Endothelial cell of umbilical vein (primary cell): ENCODE results near the gene MAP4K4. TPM values are rescaled to one million over a fixed set of nuclear protein-coding genes. Genes with fewer than 3 reads are reported as not detected.

Experiments used
- BruUV-seq: library from RNA; stranded (reverse); fragments of 400-500 nt; replicated peaks from 2 replicates; lab custom pipeline; 2021; lab: Mats Ljungman, UMichigan
- CTCF ChIA-PET: fragments of 300-600, 350-600 bp; sonication (Branson Sonifier 250); formaldehyde crosslinking; loops from one replicate; lab custom pipeline; 2021; ENCODE audit warnings: antibody characterized with exemption, inconsistent platforms; lab: Charles Lee
- POLR2A ChIA-PET: fragments of 300-600, 350-600 bp; sonication (Branson Sonifier 250); formaldehyde crosslinking; loops from one replicate; lab custom pipeline; 2021; ENCODE audit warnings: antibody characterized with exemption, inconsistent platforms; lab: Charles Lee
- DNase-seq: peaks from one replicate; pipeline ENCODE4 v3.0.0-alpha.2; 2011; ENCODE audit warnings: low read depth, low spot score
- FAIRE-seq: peaks from 2 replicates; lab custom pipeline; 2011; peaks lifted over from hg19 to GRCh38; lab: Jason Lieb, UNC
- H2AFZ ChIP-seq: 2 replicates; pipeline ENCODE4 v1.6.0; 2012; ENCODE audit warnings: low read depth, low read length, control low read depth, inconsistent platforms
- H3K27ac ChIP-seq: 2 replicates; pipeline ENCODE4 v1.5.1; 2011; ENCODE audit warnings: low read depth, mild to moderate bottlenecking, control low read depth, low read length, moderate library complexity; ENCODE audit not compliant: insufficient read depth
- H3K27me3 ChIP-seq, 2 experiments: 2 replicates each; pipeline versions ENCODE4 v1.6.0 to v1.6.1; 2011; ENCODE audit warnings: low read length in 2 of 2, mixed read lengths in 1 of 2; ENCODE audit not compliant: control insufficient read depth in 2 of 2, insufficient read depth in 2 of 2
- H3K36me3 ChIP-seq, 2 experiments: 2 replicates in 1 of 2; 3 replicates in 1 of 2; pipeline ENCODE4 v1.5.1; 2011; ENCODE audit warnings: low read length in 2 of 2, mild to moderate bottlenecking in 1 of 2, moderate library complexity in 1 of 2; ENCODE audit not compliant: control insufficient read depth in 2 of 2, insufficient read depth in 2 of 2; ENCODE audit errors: extremely low read depth in 1 of 2
- H3K4me1 ChIP-seq: 3 replicates; pipeline ENCODE4 v1.5.1; 2011; ENCODE audit warnings: mild to moderate bottlenecking, low read length; ENCODE audit not compliant: control insufficient read depth, insufficient read depth; ENCODE audit errors: extremely low read depth
- H3K4me2 ChIP-seq: 2 replicates; pipeline ENCODE4 v1.6.1; 2011; ENCODE audit warnings: low read length, control low read depth, mixed read lengths; ENCODE audit not compliant: insufficient read depth
- H3K4me3 ChIP-seq, 3 experiments: fragments of 200-600 bp in 1 of 3; sonication (generic), shearing (Covaris generic) in 1 of 3; replicated peaks in 1 of 3; 2 replicates each; pipeline ENCODE4 v1.5.1; 2011 to 2016; ENCODE audit warnings: control low read depth in 3 of 3, low read length in 3 of 3, mild to moderate bottlenecking in 2 of 3, inconsistent platforms in 1 of 3, low read depth in 1 of 3, moderate library complexity in 1 of 3; ENCODE audit not compliant: insufficient read depth in 1 of 3
- H3K79me2 ChIP-seq: 2 replicates; pipeline ENCODE4 v1.6.0; 2012; ENCODE audit warnings: low read length, inconsistent platforms; ENCODE audit not compliant: control insufficient read depth, insufficient read depth
- H3K9ac ChIP-seq: replicated peaks from 2 replicates; pipeline ENCODE3; 2011; ENCODE audit warnings: low read length, control low read depth; ENCODE audit not compliant: insufficient read depth; ENCODE audit errors: extremely low read depth
- H3K9me1 ChIP-seq: replicated peaks from 3 replicates; pipeline ENCODE4 v1.6.0; 2011; ENCODE audit warnings: mild to moderate bottlenecking, low read length; ENCODE audit not compliant: control insufficient read depth, insufficient read depth; ENCODE audit errors: extremely low read depth
- H3K9me3 ChIP-seq: replicated peaks from 2 replicates; pipeline ENCODE4 v1.5.1; 2012; ENCODE audit warnings: low read length, inconsistent platforms; ENCODE audit not compliant: control insufficient read depth, insufficient read depth
- H4K20me1 ChIP-seq: replicated peaks from 2 replicates; pipeline ENCODE3; 2011; ENCODE audit warnings: mild to moderate bottlenecking, low read length; ENCODE audit not compliant: control insufficient read depth, insufficient read depth; ENCODE audit errors: extremely low read depth
- EZH2 ChIP-seq: IDR thresholded peaks from 2 replicates; pipeline ENCODE4 v1.6.1; 2012; ENCODE audit warnings: borderline replicate concordance, low read depth, mild to moderate bottlenecking, moderate library complexity, low read length, inconsistent platforms; ENCODE audit not compliant: severe bottlenecking
- FOS ChIP-seq: IDR thresholded peaks from 2 replicates; pipeline ENCODE4 v1.6.1; 2011; ENCODE audit warnings: mild to moderate bottlenecking, low read length, moderate library complexity, borderline replicate concordance; ENCODE audit not compliant: insufficient read depth
- GATA2 ChIP-seq: IDR thresholded peaks from 2 replicates; pipeline ENCODE4 v1.7.0; 2011; ENCODE audit warnings: low read depth, mild to moderate bottlenecking, moderate library complexity, mixed read lengths, low read length; ENCODE audit not compliant: insufficient read length, insufficient read depth
- JUN ChIP-seq: IDR thresholded peaks from 2 replicates; pipeline ENCODE4 v1.6.1; 2011; ENCODE audit warnings: borderline replicate concordance, low read depth; ENCODE audit not compliant: insufficient read length, insufficient read depth
- MYC ChIP-seq: IDR thresholded peaks from one replicate; pipeline ENCODE4 v1.6.1; 2011; ENCODE audit warnings: mild to moderate bottlenecking, low read depth, low read length
- POLR2A ChIP-seq: IDR thresholded peaks from 2 replicates; pipeline ENCODE4 v1.6.1; 2012; ENCODE audit warnings: low read depth, mild to moderate bottlenecking, control low read depth, low read length
- POLR2AphosphoS5 ChIP-seq: IDR thresholded peaks from 2 replicates; pipeline ENCODE4 v1.6.1; 2012; ENCODE audit warnings: low read depth, mild to moderate bottlenecking, control low read depth, low read length, moderate library complexity; ENCODE audit not compliant: insufficient read depth
- dilution Hi-C: fragments of 300-500 bp; cut with MboI; formaldehyde crosslinking; loops from one replicate; pipeline ENCODE4 v1.15.0; 2019; ENCODE audit warnings: low sequenced_read_pairs; ENCODE audit not compliant: extremely low pct_ligation_motif_present
- intact Hi-C: fragments of 100-400 bp; cut with micrococcal nuclease; formaldehyde crosslinking; loops from one replicate; pipeline ENCODE4 v1.10.0; 2022
- polyA plus RNA-seq, 4 experiments: library from polyadenylated mRNA; depleted of rRNA in 3 of 4; stranded (reverse) in 3 of 4; unstranded in 1 of 4; fragments of >200 nt; gene quantifications; 2 replicates each; pipeline versions ENCODE4 v1.2.1 to v1.2.3, GENCODE V29; 2011 to 2012; ENCODE audit warnings: missing spikeins in 1 of 4
- total RNA-seq: library from RNA; stranded (reverse); gene quantifications from 2 replicates; pipeline ENCODE4 v1.2.3, GENCODE V29; 2021
- TF ChIP-seq, protein P1 (sequence below), 2 donors: IDR thresholded peaks; 1 replicate in 1 of 2; 2 replicates in 1 of 2; pipeline ENCODE4 v1.5.1; 2011; ENCODE audit warnings: low read length in 2 of 2, mild to moderate bottlenecking in 2 of 2, moderate library complexity in 2 of 2, control low read depth in 1 of 2, inconsistent platforms in 1 of 2, low read depth in 1 of 2; ENCODE audit not compliant: insufficient read depth in 1 of 2; ENCODE audit errors: extremely low read depth in 1 of 2
- TF ChIP-seq, protein P2 (sequence below): IDR thresholded peaks from 2 replicates; pipeline ENCODE4 v1.6.1; 2011; ENCODE audit not compliant: insufficient read depth, insufficient read length

Gene MAP4K4
- total and polyA plus RNA-seq, 2 donors (not counting 3 experiments of a cell fraction or from before 2014, with no cell fraction given), result 79.4 to 269 TPM

DNA sequence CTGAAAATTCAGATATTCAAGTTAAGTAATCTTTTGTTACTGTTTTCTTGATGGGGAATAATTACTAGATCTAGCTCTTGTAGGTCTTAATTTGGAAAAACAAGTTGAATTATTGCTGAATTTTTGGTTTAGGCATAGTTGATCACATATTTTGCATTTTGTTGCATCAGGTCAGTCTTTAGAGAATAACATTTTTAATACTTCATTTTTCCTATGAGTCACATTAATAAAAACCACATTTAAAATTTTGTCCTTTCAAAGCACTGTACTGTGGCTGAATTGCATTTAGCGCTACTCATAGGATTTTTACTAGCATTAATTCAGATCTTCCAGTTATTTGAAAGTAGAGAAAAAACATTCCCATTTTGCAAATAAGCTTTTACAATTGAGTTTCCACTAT lies 23.2 kb downstream of the MAP4K4 start:
- Histone ChIP-seq H3K4me2 (no peak overlapping the region), H3K27me3 (no peaks in the 10 kb centered on the region), H4K20me1 (peaks cover 41% of the 10 kb centered on the region), H2AFZ (no peak overlapping the region), H3K79me2 (peaks cover 99% of the 10 kb centered on the region), H3K9ac (no peak overlapping the region), H3K36me3 (peaks cover 0 to 1% of the 10 kb centered on the region in 2 experiments), H3K4me3 (no peak overlapping the region), H3K9me1 (no peaks in the 10 kb centered on the region), H3K4me1 (peaks cover 11% of the 10 kb centered on the region), H3K27ac (no peak overlapping the region), H3K9me3 (no peaks in the 10 kb centered on the region)
- intact Hi-C loops (no loop called here), dilution Hi-C loops (no loop called here)
- BruUV-seq, result no TSS peak
- ChIA-PET CTCF (interaction anchor here (3.3 kb wide), 1 partner anchor 111 kb away, joined by 13 read pairs; no protein-coding TSS in a partner anchor), POLR2A (no interaction called here)
- TF ChIP-seq EZH2 (no peak), POLR2AphosphoS5 (no peak), JUN (no peak), POLR2A (no peak), FOS (no peak), GATA2 (no peak), MYC (no peak)
- TF ChIP-seq, protein P1, sequence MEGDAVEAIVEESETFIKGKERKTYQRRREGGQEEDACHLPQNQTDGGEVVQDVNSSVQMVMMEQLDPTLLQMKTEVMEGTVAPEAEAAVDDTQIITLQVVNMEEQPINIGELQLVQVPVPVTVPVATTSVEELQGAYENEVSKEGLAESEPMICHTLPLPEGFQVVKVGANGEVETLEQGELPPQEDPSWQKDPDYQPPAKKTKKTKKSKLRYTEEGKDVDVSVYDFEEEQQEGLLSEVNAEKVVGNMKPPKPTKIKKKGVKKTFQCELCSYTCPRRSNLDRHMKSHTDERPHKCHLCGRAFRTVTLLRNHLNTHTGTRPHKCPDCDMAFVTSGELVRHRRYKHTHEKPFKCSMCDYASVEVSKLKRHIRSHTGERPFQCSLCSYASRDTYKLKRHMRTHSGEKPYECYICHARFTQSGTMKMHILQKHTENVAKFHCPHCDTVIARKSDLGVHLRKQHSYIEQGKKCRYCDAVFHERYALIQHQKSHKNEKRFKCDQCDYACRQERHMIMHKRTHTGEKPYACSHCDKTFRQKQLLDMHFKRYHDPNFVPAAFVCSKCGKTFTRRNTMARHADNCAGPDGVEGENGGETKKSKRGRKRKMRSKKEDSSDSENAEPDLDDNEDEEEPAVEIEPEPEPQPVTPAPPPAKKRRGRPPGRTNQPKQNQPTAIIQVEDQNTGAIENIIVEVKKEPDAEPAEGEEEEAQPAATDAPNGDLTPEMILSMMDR (IDR thresholded peaks at IDR 0.05; ENCODE audit: extremely low read depth in 1 of 2, insufficient read depth in 1 of 2, low read depth in 1 of 2, low read length in 2 of 2), result no peak
- TF ChIP-seq, protein P2, sequence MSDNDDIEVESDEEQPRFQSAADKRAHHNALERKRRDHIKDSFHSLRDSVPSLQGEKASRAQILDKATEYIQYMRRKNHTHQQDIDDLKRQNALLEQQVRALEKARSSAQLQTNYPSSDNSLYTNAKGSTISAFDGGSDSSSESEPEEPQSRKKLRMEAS, result no peak
- FAIRE-seq, result no peak
- no peak for DNase-seq
